ENCODE measurements around the gene IGFL2.

The IGFL2 gene

DNA sequence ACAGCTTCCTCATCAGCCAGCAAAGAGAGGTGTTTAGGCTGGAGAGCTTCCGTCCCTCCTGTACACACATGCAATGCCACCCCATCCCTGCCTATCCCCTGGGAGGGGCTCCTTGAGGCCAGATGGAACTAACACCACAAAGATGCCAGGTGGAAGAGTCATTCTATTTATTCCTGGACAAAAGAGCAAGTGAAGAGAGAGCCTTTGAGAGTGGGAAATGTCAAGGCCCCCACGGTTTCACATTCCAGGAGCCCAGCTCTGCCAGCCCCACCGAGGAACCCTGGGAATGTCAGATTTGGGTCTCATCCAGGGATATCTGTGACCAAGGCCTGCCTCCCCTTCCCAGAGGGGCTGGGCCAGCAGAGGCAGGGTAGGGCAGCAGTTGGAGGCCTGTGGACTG lies 50.7 kb downstream of the IGFL2 start:
- TF ChIP-seq, protein P1, sequence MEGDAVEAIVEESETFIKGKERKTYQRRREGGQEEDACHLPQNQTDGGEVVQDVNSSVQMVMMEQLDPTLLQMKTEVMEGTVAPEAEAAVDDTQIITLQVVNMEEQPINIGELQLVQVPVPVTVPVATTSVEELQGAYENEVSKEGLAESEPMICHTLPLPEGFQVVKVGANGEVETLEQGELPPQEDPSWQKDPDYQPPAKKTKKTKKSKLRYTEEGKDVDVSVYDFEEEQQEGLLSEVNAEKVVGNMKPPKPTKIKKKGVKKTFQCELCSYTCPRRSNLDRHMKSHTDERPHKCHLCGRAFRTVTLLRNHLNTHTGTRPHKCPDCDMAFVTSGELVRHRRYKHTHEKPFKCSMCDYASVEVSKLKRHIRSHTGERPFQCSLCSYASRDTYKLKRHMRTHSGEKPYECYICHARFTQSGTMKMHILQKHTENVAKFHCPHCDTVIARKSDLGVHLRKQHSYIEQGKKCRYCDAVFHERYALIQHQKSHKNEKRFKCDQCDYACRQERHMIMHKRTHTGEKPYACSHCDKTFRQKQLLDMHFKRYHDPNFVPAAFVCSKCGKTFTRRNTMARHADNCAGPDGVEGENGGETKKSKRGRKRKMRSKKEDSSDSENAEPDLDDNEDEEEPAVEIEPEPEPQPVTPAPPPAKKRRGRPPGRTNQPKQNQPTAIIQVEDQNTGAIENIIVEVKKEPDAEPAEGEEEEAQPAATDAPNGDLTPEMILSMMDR (IDR thresholded peaks at IDR 0.05; ENCODE audit: low read depth, low read length, missing control alignments): no peak
- no peak overlapping the region for H3K4me3 ChIP-seq (ENCODE audit: low read depth, low read length)
- no peak for DNase-seq (ENCODE audit: low read depth)
- in situ Hi-C loops (cut with HindIII; ENCODE audit: low sequenced_read_pairs): no loop called here

DNA sequence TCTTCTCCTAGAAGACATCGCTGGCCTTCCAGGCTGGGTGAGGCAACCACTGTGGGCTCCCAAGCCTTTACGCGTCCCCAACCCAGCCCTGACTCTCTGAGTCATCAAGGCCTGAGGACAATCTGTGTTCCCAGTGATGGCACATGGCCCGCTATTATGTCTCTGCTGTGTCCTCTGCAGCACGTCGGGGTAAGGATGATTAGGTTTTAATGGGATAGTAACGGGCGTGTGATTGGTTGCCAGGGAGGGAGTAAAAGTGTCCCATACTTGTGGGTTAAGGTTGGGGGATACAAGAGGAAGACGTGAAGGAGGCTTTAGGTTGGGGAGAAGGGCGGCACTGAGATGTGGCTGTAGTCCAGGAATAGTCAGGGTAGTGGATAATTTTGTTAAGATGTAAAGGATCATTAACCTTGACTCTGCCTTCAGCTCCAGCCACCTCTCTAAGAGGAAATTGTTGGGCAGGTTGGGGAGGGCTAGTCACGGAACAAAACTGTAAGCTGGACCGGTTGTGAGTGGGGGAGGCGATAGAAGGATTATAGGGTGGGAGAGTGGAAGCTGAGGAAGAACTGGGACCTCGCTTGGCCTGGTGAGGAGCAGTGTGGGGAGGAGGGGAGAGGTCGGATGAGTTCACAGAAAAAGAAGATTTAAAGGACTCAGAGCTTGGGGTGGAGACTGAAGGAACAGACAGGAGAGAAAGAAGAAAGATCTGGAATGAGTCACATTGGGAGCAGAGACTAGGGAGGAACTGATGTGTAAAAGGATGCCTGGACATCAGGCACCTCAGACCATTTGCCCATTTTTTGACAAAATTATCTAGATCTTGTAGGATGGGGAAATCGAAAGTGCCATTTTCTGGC lies 53.6 kb downstream of the IGFL2 start:
- no peak overlapping the region for H3K4me3 ChIP-seq (ENCODE audit: low read depth, low read length)
- TF ChIP-seq, protein P1 (IDR thresholded peaks at IDR 0.05; ENCODE audit: low read depth, low read length, missing control alignments): no peak
- DNase-seq (ENCODE audit: low read depth): no peak
- in situ Hi-C loops (cut with HindIII; ENCODE audit: low sequenced_read_pairs): no loop called here

DNA sequence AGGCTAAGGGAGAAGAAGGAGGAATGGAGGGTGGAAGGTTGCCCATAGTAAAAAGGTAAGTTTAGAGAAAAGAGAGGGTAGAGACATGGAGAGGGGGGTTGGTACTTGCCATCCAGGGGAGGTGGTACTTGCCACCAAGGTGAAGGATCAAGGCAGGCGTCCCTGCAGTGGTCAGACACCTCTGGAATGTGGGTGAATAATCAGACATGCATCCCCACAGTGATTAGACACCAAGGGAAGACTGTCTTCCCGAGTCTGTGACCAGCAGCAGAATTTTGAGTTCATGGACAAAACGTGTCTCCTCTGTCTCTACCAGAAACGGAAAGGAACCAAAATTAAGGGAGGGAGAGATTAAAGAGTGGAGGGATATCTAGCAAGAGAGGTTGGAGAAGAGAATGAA lies 54.4 kb downstream of the IGFL2 start:
- TF ChIP-seq, protein P1 (IDR thresholded peaks at IDR 0.05; ENCODE audit: low read depth, low read length, missing control alignments): no peak
- no peak for DNase-seq (ENCODE audit: low read depth)
- in situ Hi-C loops (cut with HindIII; ENCODE audit: low sequenced_read_pairs): no loop called here
- H3K4me3 ChIP-seq (ENCODE audit: low read depth, low read length): no peak overlapping the region

DNA sequence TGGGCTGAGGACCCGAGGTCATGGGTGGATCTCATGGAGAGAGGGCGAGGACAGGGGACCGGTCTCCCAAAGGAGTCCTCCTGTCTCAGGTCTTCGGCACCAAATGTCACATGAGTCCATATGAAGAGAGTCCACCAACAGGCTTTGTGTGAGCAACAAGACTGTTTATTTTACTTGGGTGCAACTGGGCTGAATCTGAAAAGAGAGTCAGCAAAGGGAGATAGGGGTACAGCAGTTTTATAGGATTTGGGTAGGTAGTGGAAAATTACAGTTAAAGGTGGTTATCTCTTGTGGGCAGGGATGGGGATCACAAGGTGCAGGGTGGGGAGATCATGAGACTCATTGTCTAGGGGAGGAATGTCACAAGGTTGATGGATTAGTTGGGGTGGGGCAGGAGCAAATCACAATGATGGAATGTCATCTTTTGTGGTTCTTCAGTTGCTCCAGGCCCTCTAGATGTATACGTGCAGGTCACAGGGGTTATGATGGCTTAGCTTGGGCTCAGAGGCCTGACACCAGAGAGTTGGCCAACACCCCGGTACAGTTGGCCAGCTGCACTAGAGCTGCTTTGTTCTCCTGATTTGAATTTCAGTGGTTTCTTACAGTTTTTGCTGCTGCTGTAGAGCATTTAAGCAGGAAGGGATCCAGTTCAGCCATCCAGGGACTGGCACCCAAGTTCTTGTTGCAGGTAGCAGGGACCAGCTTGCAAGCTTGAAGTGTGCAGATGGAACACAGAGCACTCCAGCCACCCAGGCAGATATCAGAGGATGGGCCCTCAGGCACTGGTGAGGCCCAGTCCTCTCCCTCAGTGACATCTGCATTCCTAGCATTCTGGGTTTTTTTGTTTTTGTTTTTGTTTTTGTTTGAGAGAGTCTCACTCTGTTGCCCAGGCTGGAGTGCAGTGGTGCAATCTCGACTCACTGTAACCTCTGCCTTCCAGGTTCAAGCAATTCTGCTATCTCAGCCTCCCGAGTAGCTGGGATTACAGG lies 55.1 kb downstream of the IGFL2 start:
- no peak for DNase-seq (ENCODE audit: low read depth)
- in situ Hi-C loops (cut with HindIII; ENCODE audit: low sequenced_read_pairs): no loop called here
- TF ChIP-seq, protein P1 (IDR thresholded peaks at IDR 0.05; ENCODE audit: low read depth, low read length, missing control alignments): no peak
- H3K4me3 ChIP-seq (ENCODE audit: low read depth, low read length): no peak overlapping the region

DNA sequence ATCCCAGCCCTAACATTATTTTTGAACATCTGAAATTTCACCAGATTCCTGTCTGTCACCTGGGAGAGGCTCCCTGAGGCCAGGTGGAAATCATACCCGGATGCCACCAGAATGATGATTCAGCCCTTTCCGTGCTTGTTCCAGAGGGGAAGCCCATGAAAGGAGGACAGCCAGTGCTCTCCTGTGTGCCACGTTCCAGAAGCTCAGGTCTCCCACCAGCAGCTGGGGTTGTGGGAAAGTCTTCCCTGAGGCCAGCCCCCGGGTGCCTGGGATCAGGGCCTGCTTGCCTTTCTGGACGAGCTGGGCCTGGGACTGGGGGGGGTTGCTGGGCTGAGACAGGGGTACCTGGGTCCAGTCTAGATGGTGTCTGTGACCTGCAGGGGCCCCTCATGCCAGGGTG lies 56.0 kb downstream of the IGFL2 start:
- no peak overlapping the region for H3K4me3 ChIP-seq (ENCODE audit: low read depth, low read length)
- in situ Hi-C loops (cut with HindIII; ENCODE audit: low sequenced_read_pairs): no loop called here
- TF ChIP-seq, protein P1 (IDR thresholded peaks at IDR 0.05; ENCODE audit: low read depth, low read length, missing control alignments): no peak
- no peak for DNase-seq (ENCODE audit: low read depth)

DNA sequence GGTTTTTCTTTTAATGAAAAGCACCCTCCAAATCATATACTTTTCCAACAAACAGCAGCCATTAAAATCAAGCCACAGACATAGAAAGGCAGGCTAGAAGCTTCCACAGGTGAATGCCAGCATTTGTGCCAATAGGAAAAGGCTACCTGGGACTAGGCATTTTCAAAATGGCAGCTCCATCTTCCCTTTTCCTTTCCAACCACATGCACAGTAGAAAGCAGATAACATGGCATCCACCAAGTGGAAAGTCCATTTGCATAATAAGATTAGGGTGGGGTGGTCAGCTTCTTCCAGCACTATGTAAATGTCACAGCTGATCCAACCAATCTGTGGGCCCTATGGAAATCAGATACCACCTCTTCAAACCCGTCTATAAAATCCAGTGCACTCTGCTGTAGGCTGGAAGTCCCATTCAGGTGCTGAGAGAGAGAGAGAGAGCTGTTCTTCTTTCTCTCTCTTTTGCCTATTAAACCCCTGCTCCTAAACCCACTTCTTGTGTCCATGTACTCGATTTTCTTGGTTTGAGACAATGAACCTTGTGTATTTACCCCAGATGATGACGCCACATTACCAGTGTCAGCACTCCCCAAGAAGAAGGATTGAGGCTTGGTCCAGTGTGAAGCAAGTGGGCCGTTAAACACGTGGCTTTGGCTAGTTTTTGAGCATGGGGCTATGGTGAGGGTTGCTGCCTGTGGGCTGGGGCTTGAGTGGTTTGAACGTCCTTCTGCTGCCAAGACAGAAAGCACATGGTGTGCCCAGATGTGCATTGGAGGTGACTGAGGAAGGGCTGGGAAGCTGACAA lies 57.3 kb downstream of the IGFL2 start:
- TF ChIP-seq, protein P1 (IDR thresholded peaks at IDR 0.05; ENCODE audit: low read depth, low read length, missing control alignments): no peak
- in situ Hi-C loops (cut with HindIII; ENCODE audit: low sequenced_read_pairs): no loop called here
- H3K4me3 ChIP-seq (ENCODE audit: low read depth, low read length): no peak overlapping the region
- no peak for DNase-seq (ENCODE audit: low read depth)

Measured in astrocyte of the cerebellum (primary cell).